Measurements from ENCODE around the gene NIBAN1.

DNA sequence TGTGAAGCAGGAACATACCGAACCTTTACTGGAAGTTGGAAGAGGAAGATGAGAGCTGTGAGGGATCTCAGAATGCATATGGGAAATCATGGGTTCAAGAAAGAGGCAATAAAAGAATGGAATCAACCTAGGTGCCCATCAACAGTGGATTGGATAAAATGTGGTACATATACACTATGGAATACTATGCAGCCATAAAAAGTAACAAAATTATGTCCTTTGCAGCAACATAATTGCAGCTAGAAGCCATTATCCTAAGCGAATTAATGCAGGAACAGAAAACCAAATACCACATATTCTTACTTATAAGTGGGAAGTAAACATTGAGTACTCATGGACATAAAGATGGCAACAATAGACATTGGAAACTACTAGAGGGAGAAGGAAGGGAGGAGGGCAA, 40.4 kb downstream of the NIBAN1 start:
- no peak for TF ChIP-seq CTCF (IDR thresholded peaks at IDR 0.05; ENCODE audit: low read length)
- no peak for TF ChIP-seq EZH2 (optimal IDR thresholded peaks at IDR 0.05; ENCODE audit: low read depth, low read length)

Measured in MM.1S (cell line).